Left hindlimb (tissue), 1 donor: ENCODE measurements around the gene PPP4R1.

Experiments used
- DNase-seq: peaks from one replicate; pipeline ENCODE4 v3.0.0-alpha.2; 2018

The PPP4R1 gene

DNA sequence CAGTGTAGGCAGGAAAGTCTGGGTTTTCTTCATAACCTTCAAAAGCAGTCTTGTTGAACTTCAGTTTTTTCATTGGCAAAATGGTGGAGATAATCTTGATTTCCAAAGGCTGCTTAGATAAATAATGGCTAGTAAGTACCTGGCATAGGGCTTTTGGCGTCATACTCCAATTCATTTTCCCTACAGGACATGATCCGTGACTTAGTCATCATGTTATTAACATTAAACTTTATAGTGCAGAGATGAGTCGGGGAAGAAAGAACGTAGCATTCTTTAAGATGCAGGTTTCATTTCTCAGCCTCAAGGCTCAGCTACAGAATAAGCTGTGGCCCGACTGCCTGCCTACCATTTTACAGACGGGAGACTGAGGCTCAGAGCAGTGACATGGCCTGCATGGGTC, 75.1 kb downstream of the PPP4R1 start:
- DNase-seq = no peak

GRCh38 chr18:9537677-9538076, 76.7 kb downstream of the PPP4R1 start:
- no peak for DNase-seq

DNA sequence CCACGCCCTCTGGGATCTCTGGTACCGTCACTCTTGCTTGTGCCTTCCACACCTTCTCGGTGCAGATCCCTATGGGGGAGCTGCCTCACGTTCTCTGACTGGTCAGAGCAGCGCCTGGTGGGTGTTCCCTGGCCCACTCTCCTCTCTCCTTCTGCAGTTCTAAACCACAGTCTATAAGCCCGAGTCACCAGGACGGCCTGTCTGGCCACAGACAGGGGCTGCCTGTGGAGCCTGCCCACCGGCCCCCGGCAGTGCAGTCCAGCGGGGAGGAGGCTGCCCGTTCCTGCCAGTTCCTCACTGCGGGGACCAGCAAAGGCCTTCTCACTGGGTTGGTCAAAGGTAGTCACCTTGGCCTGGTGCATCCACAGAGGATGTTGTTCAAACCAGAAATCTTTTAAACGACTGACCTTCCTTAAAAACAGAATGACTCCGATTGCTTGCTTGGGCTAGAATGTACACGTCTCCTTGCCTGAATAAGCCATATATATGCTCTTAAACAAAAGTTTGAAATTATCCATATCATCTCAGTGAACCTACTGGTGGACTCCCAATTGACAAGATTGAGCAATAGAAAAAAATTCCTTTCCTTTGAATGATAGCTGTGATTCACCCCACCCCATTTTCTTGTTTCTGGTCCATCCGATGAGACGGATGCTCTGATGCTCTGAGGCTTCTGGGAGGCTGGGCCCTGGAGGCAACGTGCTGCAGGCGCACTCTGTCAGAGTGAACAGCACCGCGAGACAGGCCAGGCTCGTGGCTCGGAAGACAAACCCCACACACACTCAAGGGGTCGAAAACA, 77.8 kb downstream of the PPP4R1 start:
- DNase-seq = no peak

DNA sequence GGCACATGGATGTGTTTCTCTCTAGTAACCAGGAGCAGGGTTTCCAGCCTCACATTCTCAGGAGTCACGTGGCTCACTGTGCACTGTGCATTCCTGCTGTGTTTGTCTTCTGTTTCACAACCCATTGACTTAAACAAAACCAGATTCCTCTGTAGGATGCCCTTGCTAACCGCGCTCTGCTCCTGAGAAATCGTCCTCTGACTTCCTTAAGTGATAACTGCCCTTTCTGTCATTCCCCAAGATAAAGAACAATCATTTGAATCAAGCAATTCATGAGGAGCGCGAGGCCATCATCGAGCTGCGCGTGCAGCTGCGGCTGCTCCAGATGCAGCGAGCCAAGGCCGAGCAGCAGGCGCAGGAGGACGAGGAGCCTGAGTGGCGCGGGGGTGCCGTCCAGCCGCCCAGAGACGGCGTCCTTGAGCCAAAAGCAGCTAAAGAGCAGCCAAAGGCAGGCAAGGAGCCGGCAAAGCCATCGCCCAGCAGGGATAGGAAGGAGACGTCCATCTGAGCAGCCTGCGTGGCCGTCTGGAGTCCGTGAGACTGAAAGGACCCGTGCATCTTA, 78.8 kb downstream of the PPP4R1 start:
- DNase-seq = peak; percentile 62

- DNase-seq = no peak
Measured at GRCh38 chr18:9534844-9535243, 79.5 kb downstream of the PPP4R1 start.

GRCh38 chr18:9531791-9532410, 82.5 kb downstream of the PPP4R1 start:
- DNase-seq = no peak

GRCh38 chr18:9530226-9531009, 83.9 kb downstream of the PPP4R1 start:
- no peak for DNase-seq

DNA sequence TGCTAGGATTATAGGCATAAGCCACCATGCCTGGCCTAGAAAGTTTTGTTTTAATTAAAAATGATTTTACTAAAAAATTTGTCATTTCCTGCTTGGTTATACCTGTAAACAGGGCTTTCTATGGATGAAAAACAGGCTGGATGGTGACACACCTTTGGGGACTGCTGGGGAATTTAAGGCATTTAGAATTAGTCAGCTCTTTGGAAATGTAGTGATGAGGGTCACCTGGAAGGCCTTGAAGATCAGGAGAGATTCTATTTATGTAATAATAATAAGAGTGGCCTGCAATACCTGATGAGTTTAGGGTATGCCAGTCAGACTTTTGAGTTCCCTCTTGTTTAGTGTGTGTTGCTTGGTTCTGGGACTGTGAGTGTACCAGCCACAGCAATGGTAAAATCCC, 87.9 kb downstream of the PPP4R1 start:
- DNase-seq = no peak

GRCh38 chr18:9522952-9523351, 91.4 kb downstream of the PPP4R1 start:
- no peak for DNase-seq

DNA sequence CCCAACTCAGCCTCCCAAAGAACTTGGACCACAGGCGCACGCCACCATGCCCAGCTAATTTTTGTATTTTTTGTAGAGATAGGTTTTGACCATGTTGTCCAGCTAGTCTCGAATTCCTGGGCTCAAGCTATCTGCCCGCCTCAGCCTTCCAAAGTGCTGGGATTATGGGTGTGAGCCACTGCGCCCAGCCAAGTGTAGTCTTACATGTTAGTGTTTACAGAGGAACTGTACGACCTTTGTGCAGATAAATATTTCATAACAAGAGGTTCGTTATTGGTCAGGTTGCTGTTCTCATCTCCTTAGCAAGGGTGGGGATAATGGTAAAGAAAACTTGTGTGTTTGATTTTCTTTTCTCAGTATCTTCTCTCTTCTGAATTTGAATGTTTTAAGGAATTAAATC, 92.6 kb downstream of the PPP4R1 start:
- DNase-seq = no peak

DNA sequence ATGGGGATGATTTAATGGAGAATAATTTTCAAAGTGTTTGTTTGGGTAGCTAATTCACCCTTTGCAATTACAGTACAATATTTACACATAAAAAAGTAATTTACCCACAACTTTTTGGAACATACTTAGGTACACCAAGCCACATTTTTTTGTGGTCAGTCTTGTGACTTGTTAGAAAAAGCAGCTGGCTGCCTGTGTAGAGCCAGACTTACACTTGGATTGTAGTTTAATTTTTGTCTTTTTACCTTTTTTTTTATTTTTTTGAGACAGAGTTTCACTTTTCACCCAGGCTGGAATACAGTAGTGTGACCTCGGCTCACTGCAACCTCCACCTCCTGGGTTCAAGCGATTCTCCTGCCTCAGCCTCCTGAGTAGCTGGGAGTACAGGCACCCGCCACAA, 93.7 kb downstream of the PPP4R1 start:
- no peak for DNase-seq

DNA sequence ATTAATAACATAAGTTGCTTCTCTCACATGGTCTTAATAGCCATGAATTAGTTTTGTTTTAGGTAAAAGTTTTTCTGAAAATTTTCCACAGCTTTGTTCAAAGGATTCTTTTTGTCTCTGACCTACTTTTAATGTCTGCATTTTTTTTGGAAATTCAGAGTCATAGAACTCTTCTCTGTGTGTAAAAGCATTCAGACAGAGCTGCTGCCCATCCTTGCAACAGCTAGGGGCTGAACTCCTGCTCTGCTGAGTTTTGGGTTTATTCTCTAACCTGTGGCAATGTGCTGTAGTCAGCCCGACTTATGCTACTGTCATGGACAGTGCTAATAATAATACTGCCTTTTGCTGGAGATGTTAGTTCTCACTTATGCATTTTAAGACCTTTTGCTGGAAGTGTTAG, 95.0 kb downstream of the PPP4R1 start:
- no peak for DNase-seq

GRCh38 chr18:9517869-9518268, 96.5 kb downstream of the PPP4R1 start:
- no peak for DNase-seq

DNA sequence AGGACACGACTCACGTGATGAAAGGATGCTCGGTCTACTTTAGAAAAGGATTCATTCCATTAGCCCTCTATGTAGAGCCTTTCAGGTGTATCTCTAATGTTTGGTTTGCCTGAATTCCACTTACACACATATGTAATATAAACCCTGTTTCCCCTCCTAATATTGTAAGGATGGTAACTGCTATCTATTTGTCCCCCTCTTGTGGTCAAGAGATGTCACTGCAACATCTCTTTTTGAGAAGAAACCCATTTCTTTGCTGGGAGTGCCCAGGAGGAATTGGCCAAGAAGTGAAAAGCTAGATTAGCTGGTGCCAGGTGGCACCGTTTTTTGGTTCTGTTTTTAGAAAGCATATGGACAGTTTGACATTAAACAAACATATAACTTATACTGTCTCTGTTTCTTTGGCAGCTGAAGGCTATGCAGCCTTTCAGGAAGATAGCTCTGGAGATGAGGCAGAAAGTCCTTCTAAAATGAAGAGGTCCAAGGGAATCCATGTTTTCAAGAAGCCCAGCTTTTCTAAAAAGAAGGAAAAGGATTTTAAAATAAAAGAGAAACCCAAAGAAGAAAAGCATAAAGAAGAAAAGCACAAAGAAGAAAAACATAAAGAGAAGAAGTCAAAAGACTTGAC, 97.8 kb downstream of the PPP4R1 start:
- no peak for DNase-seq

- DNase-seq = no peak
Measured at GRCh38 chr18:9513971-9514512, 100.3 kb downstream of the PPP4R1 start.

- no peak for DNase-seq
Measured at GRCh38 chr18:9508446-9509025, 105.8 kb downstream of the PPP4R1 start.

DNA sequence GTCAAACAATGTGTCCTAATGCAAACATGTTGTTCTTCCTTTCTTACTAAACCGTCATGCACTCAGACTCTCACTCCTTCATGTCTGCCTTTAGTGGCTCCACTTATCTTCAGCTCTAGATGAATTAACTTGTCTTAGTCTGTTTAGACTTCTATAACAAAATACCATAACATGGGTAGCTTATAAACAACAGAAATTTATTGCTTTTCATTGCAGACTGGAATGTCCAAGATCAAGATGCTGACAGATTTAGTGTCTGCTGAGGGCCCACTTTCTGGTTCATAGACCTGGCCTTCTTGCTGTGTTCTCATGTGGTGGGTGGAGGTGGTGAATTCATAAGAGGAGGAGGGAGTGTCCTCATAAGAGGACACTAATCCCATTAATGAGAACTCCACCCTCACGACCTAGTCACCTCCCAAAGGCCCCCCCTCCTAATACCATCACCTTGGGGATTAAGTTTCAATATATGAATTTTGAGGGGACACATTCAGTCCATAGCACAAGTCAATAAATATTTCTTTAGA, 106.7 kb downstream of the PPP4R1 start:
- no peak for DNase-seq

- DNase-seq = no peak
Measured at GRCh38 chr18:9506046-9506792, 108.1 kb downstream of the PPP4R1 start.
